H9 (cell line): Measurements from ENCODE around the gene RO60. TPM values are rescaled to one million over a fixed set of nuclear protein-coding genes. Genes with fewer than 3 reads are reported as not detected.
"Not testable (repeated sequence)": the region's sequence is repeated elsewhere in the genome, so short reads cannot be mapped to it uniquely, and the experiment has no call there.

Source experiments
- DNase-seq: peaks from one replicate; pipeline ENCODE4 v3.0.0-alpha.2; 2017
- H2AFZ ChIP-seq: one replicate; pipeline ENCODE4 v1.6.1; 2013; ENCODE audit warnings: mild to moderate bottlenecking, low read length, control low read depth, moderate library complexity
- H2AK5ac ChIP-seq: 2 replicates; pipeline ENCODE4 v1.6.1; 2013; ENCODE audit warnings: low read length, control low read depth, mixed read lengths; ENCODE audit not compliant: insufficient read length
- H2BK120ac ChIP-seq: one replicate; pipeline ENCODE4 v1.6.1; 2013; ENCODE audit warnings: low read depth, mild to moderate bottlenecking, low read length, control low read depth, inconsistent platforms; ENCODE audit not compliant: poor library complexity, severe bottlenecking
- H2BK12ac ChIP-seq: 2 replicates; pipeline ENCODE4 v1.6.1; 2013; ENCODE audit warnings: low read length, control low read depth, mixed read lengths, low read depth; ENCODE audit not compliant: insufficient read length
- H2BK15ac ChIP-seq: 2 replicates; pipeline ENCODE4 v1.6.1; 2013; ENCODE audit warnings: low read depth, low read length, control low read depth
- H2BK20ac ChIP-seq: one replicate; pipeline ENCODE4 v1.6.1; 2013; ENCODE audit warnings: low read depth, mild to moderate bottlenecking, low read length, control low read depth, inconsistent platforms; ENCODE audit not compliant: poor library complexity, severe bottlenecking
- H2BK5ac ChIP-seq: 2 replicates; pipeline ENCODE4 v1.6.1; 2013; ENCODE audit warnings: low read length, control low read depth, mixed read lengths; ENCODE audit not compliant: insufficient read length
- H3K14ac ChIP-seq: 2 replicates; pipeline ENCODE4 v1.6.1; 2013; ENCODE audit warnings: low read length, control low read depth; ENCODE audit not compliant: insufficient read depth
- H3K18ac ChIP-seq: 2 replicates; pipeline ENCODE4 v1.6.1; 2013; ENCODE audit warnings: low read depth, mild to moderate bottlenecking, mixed read lengths, low read length, control low read depth; ENCODE audit not compliant: insufficient read length
- H3K23ac ChIP-seq: 2 replicates; pipeline ENCODE4 v1.6.1; 2013; ENCODE audit warnings: low read length, control low read depth, mixed read lengths, low read depth; ENCODE audit not compliant: insufficient read length
- H3K23me2 ChIP-seq: 2 replicates; pipeline ENCODE4 v1.6.1; 2013; ENCODE audit warnings: low read depth, mild to moderate bottlenecking, mixed read lengths, low read length, control low read depth; ENCODE audit not compliant: insufficient read length, poor library complexity, severe bottlenecking
- H3K27ac ChIP-seq: 2 replicates; pipeline ENCODE4 v1.5.1; 2013; ENCODE audit warnings: low read length, control low read depth, mixed read lengths, low read depth; ENCODE audit not compliant: insufficient read length
- H3K27me3 ChIP-seq: 2 replicates; pipeline ENCODE4 v1.6.1; 2013; ENCODE audit warnings: low read length, control low read depth, inconsistent platforms; ENCODE audit not compliant: insufficient read depth
- H3K4ac ChIP-seq: 2 replicates; pipeline ENCODE4 v1.6.1; 2013; ENCODE audit warnings: low read depth, mild to moderate bottlenecking, control low read depth, inconsistent platforms, low read length, moderate library complexity
- H3K4me1 ChIP-seq: 2 replicates; pipeline ENCODE4 v1.6.1; 2013; ENCODE audit warnings: low read length, control low read depth, inconsistent platforms; ENCODE audit not compliant: insufficient read depth
- H3K4me2 ChIP-seq: 2 replicates; pipeline ENCODE4 v1.6.1; 2013; ENCODE audit warnings: low read length, control low read depth, mixed read lengths; ENCODE audit not compliant: insufficient read length, insufficient read depth
- H3K56ac ChIP-seq: 2 replicates; pipeline ENCODE4 v1.6.1; 2013; ENCODE audit warnings: low read depth, mild to moderate bottlenecking, mixed read lengths, low read length, control low read depth; ENCODE audit not compliant: insufficient read length
- H3K79me1 ChIP-seq: 2 replicates; pipeline ENCODE4 v1.6.1; 2013; ENCODE audit warnings: low read depth, mild to moderate bottlenecking, moderate library complexity, low read length, control low read depth, inconsistent platforms; ENCODE audit not compliant: insufficient read depth, poor library complexity, severe bottlenecking
- H3K79me2 ChIP-seq: 2 replicates; pipeline ENCODE4 v1.6.1; 2013; ENCODE audit warnings: low read length, control low read depth, inconsistent platforms; ENCODE audit not compliant: insufficient read depth
- H3K9ac ChIP-seq: 2 replicates; pipeline ENCODE4 v1.6.1; 2013; ENCODE audit warnings: low read length, control low read depth, mixed read lengths; ENCODE audit not compliant: insufficient read length; ENCODE audit errors: extremely low read depth
- H3K9me3 ChIP-seq: one replicate; pipeline ENCODE4 v1.6.1; 2013; ENCODE audit warnings: low read depth, low read length, inconsistent platforms; ENCODE audit not compliant: control insufficient read depth
- H3T11ph ChIP-seq: one replicate; pipeline ENCODE4 v1.6.1; 2013; ENCODE audit warnings: mild to moderate bottlenecking, low read length, control low read depth, inconsistent platforms
- H4K20me1 ChIP-seq: one replicate; pipeline ENCODE4 v1.6.1; 2013; ENCODE audit not compliant: control insufficient read depth, insufficient read length, insufficient read depth
- H4K5ac ChIP-seq: 2 replicates; pipeline ENCODE4 v1.6.1; 2013; ENCODE audit warnings: low read depth, mild to moderate bottlenecking, mixed read lengths, low read length, control low read depth; ENCODE audit not compliant: insufficient read length
- H4K8ac ChIP-seq: replicated peaks from 2 replicates; pipeline ENCODE4 v1.6.1; 2013; ENCODE audit warnings: low read length, control low read depth, mixed read lengths, low read depth; ENCODE audit not compliant: insufficient read length
- H4K91ac ChIP-seq: 2 replicates; pipeline ENCODE4 v1.6.1; 2013; ENCODE audit warnings: low read depth, mild to moderate bottlenecking, moderate library complexity, mixed read lengths, low read length, control low read depth; ENCODE audit not compliant: insufficient read length
- H3K27ac Mint-ChIP-seq, 3 experiments: 2 replicates in 2 of 3; 3 replicates in 1 of 3; pipeline ENCODE4 v1.8.0; 2020 to 2021; ENCODE audit warnings: mixed read lengths in 3 of 3, mild to moderate bottlenecking in 1 of 3, moderate library complexity in 1 of 3
- H3K27me3 Mint-ChIP-seq: 2 replicates; pipeline ENCODE4 v1.8.0; 2021; ENCODE audit warnings: low read depth, mild to moderate bottlenecking, moderate library complexity, mixed read lengths
- H3K36me3 Mint-ChIP-seq, 3 experiments: 2 replicates in 2 of 3; 3 replicates in 1 of 3; pipeline ENCODE4 v1.8.0; 2020 to 2021; ENCODE audit warnings: low read depth in 3 of 3, mixed read lengths in 3 of 3; ENCODE audit not compliant: insufficient read depth in 1 of 3
- H3K4me1 Mint-ChIP-seq, 2 experiments: 2 replicates each; pipeline ENCODE4 v1.8.0; 2020; ENCODE audit warnings: mixed read lengths in 2 of 2
- H3K4me3 Mint-ChIP-seq, 2 experiments: 2 replicates in 1 of 2; 3 replicates in 1 of 2; pipeline ENCODE4 v1.8.0; 2020 to 2021; ENCODE audit warnings: mild to moderate bottlenecking in 2 of 2, mixed read lengths in 2 of 2, moderate library complexity in 1 of 2
- H3K9me3 Mint-ChIP-seq, 2 experiments: 2 replicates in 1 of 2; 3 replicates in 1 of 2; pipeline ENCODE4 v1.8.0; 2020; ENCODE audit warnings: mild to moderate bottlenecking in 2 of 2, mixed read lengths in 2 of 2, moderate library complexity in 1 of 2
- CTCF ChIP-seq: fragments of 200-600 bp; sonication (generic); conservative IDR thresholded peaks from 3 replicates; pipeline ENCODE4 v1.8.0; 2021; ENCODE audit warnings: antibody characterized with exemption, mild to moderate bottlenecking
- WGBS: extraction: QIAGEN DNeasy Blood & Tissue Kit; methylation state at CpG from one replicate; pipeline ENCODE4 v1.1.7; 2013; ENCODE audit warnings: missing lambda C conversion rate, low lambda C conversion rate, mixed read lengths; ENCODE audit not compliant: insufficient read length; ENCODE audit errors: extremely low coverage; 5-methylcytosine and 5-hydroxymethylcytosine counted together
- total RNA-seq: library from RNA; stranded (reverse); gene quantifications from 2 replicates; pipeline ENCODE4 v1.2.1, GENCODE V29; 2021

Gene RO60
- total RNA-seq, 1 experiment from 2014 or later, result 84.7 TPM

GRCh38 chr1:193031431-193031830 is 28.0 kb upstream of the RO60 start:
- Histone ChIP-seq H2AFZ (no peak overlapping the region), H3K4ac (no peak overlapping the region), H4K20me1 (no peaks in the 10 kb centered on the region), H3K14ac (no peak overlapping the region), H3K79me2 (no peaks in the 10 kb centered on the region), H3K4me1 (no peaks in the 10 kb centered on the region), H3T11ph (no peak overlapping the region), H4K5ac (no peak overlapping the region), H2BK120ac (no peak overlapping the region), H3K4me2 (no peak overlapping the region), H4K8ac (no peak overlapping the region), H2BK20ac (no peak overlapping the region), H3K9me3 (no peaks in the 10 kb centered on the region), H3K56ac (no peak overlapping the region), H3K23me2 (no peaks in the 10 kb centered on the region), H3K27ac (no peak overlapping the region), H3K23ac (no peak overlapping the region), H2BK12ac (no peak overlapping the region), H2AK5ac (no peak overlapping the region), H2BK5ac (no peak overlapping the region), H4K91ac (no peak overlapping the region), H3K27me3 (no peaks in the 10 kb centered on the region), H3K79me1 (no peaks in the 10 kb centered on the region), H2BK15ac (no peak overlapping the region), H3K9ac (no peak overlapping the region), H3K18ac (no peak overlapping the region)
- H3K36me3 Mint-ChIP-seq, result peaks cover 4 to 6% (median 5%) of the 10 kb centered on the region in 3 experiments; a peak in 5 of 7 replicates
- DNase-seq, result no peak
- no peaks in the 10 kb centered on the region for H3K27me3 Mint-ChIP-seq
- H3K27ac Mint-ChIP-seq, result no peak overlapping the region
- no CpG with 5 or more reads among the region's 2 CpGs for WGBS
- TF ChIP-seq CTCF, result peak; percentile 30; the same call in 1 of the 3 replicates
- H3K4me3 Mint-ChIP-seq, result no peak overlapping the region
- no peaks in the 10 kb centered on the region for H3K9me3 Mint-ChIP-seq
- H3K4me1 Mint-ChIP-seq, result 0 out of 4 replicates have a peak, but pooled peaks cover 0 to 3% of the 10 kb centered on the region in 2 experiments

- not testable (repeated sequence) for DNase-seq, H3K36me3 Mint-ChIP-seq, H2BK120ac ChIP-seq, H3K4me1 ChIP-seq, H3K79me1 ChIP-seq, H4K5ac ChIP-seq, H3K27me3 ChIP-seq, H3K27ac ChIP-seq, H2BK20ac ChIP-seq, H3K9me3 ChIP-seq, H2AFZ ChIP-seq, H2AK5ac ChIP-seq, H3K56ac ChIP-seq, H3K18ac ChIP-seq, H3K9ac ChIP-seq, H3K23ac ChIP-seq, H3K23me2 ChIP-seq, H4K8ac ChIP-seq, H3K4me2 ChIP-seq, H3K79me2 ChIP-seq, H3K27me3 Mint-ChIP-seq, H3K4me3 Mint-ChIP-seq, H4K91ac ChIP-seq, H3K4ac ChIP-seq, H3T11ph ChIP-seq, H4K20me1 ChIP-seq, H2BK12ac ChIP-seq, H3K4me1 Mint-ChIP-seq, H3K9me3 Mint-ChIP-seq, H3K14ac ChIP-seq, H2BK15ac ChIP-seq, H2BK5ac ChIP-seq
- H3K27ac Mint-ChIP-seq, result peak overlapping the region in 1 of 3 experiments; percentile 57; a peak in 1 of 7 replicates
- no CpG with 5 or more reads among the region's 9 CpGs for WGBS
These were observed 26.6 kb upstream of the RO60 start for GRCh38 chr1:193032643-193033427.
